HEK293T (cell line): ENCODE measurements around the gene OR2L8.

Experiments
- CTCF ChIA-PET: fragments of 350-600 bp; formaldehyde crosslinking; extraction: SDS; loops from one replicate; lab custom pipeline; 2021; ENCODE audit warnings: antibody characterized with exemption, inconsistent platforms; lab: Yijun Ruan, JAX
- POLR2A ChIA-PET: fragments of 350-600 bp; formaldehyde crosslinking; extraction: SDS; loops from one replicate; lab custom pipeline; 2020; ENCODE audit warnings: antibody characterized with exemption, inconsistent platforms; lab: Yijun Ruan, JAX
- DNase-seq: peaks from one replicate; pipeline ENCODE4 v3.0.0; 2012; ENCODE audit warnings: mixed read lengths; ENCODE audit errors: extremely low spot score
- ARNT ChIP-seq: fragments of 450-650 bp; IDR thresholded peaks from 2 replicates; pipeline ENCODE4 v1.6.1; 2017; ENCODE audit warnings: mild to moderate bottlenecking
- BHLHE40 ChIP-seq: fragments of 450-650 bp; IDR thresholded peaks from 2 replicates; pipeline ENCODE4 v1.6.1; 2016; ENCODE audit warnings: mild to moderate bottlenecking, moderate library complexity, borderline replicate concordance
- CTBP1 ChIP-seq: fragments of 450-650 bp; IDR thresholded peaks from 2 replicates; pipeline ENCODE4 v1.6.1; 2016; ENCODE audit warnings: borderline replicate concordance
- FOXA1 ChIP-seq: fragments of 450-650 bp; IDR thresholded peaks from 2 replicates; pipeline ENCODE4 v1.6.1; 2016; ENCODE audit warnings: mild to moderate bottlenecking
- FOXK2 ChIP-seq: fragments of 450-650 bp; IDR thresholded peaks from 2 replicates; pipeline ENCODE4 v1.6.1; 2016; ENCODE audit warnings: mild to moderate bottlenecking
- HDGF ChIP-seq: fragments of 450-650 bp; IDR thresholded peaks from 2 replicates; pipeline ENCODE4 v1.6.1; 2017; ENCODE audit warnings: antibody characterized with exemption, borderline replicate concordance
- L3MBTL2 ChIP-seq: fragments of 450-650 bp; conservative IDR thresholded peaks from 2 replicates; pipeline ENCODE4 v1.6.1; 2016; ENCODE audit warnings: mild to moderate bottlenecking
- LEF1 ChIP-seq: fragments of 450-650 bp; IDR thresholded peaks from 2 replicates; pipeline ENCODE4 v1.6.1; 2017; ENCODE audit warnings: mild to moderate bottlenecking, borderline replicate concordance
- NFRKB ChIP-seq: fragments of 450-650 bp; IDR thresholded peaks from 2 replicates; pipeline ENCODE4 v1.6.1; 2016; ENCODE audit warnings: mild to moderate bottlenecking, moderate library complexity
- PKNOX1 ChIP-seq: fragments of 450-650 bp; IDR thresholded peaks from 2 replicates; pipeline ENCODE4 v1.6.1; 2016
- SP1 ChIP-seq: fragments of 450-650 bp; IDR thresholded peaks from 2 replicates; pipeline ENCODE4 v1.6.1; 2017
- TARDBP ChIP-seq: fragments of 450-650 bp; IDR thresholded peaks from 2 replicates; pipeline ENCODE4 v1.6.1; 2016
- ZNF384 ChIP-seq: fragments of 450-650 bp; IDR thresholded peaks from 2 replicates; pipeline ENCODE4 v1.6.1; 2016

The OR2L8 gene

GRCh38 chr1:247992986-247993385 lies 44.3 kb downstream of the OR2L8 start:
- POLR2A ChIA-PET, result no interaction called here
- DNase-seq, result no peak

DNA sequence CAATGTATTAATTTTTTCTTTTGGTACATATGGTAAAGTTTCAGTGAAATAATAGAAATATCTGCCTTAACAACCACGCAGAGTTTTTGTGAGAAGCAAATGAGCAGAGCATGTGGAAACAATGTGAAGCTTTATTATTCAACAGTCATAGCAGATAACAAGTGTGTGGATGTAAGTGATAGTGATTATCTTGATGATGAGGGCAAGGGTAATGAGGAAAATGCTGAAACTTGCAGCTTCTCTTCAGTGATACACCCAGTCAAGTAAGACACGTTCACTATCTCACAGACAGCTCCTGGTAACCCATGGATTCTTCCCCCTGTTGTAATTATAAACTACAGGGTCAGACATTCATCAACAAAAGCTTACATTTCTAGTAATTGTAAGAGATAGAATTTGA lies 50.2 kb downstream of the OR2L8 start:
- no peak for TF ChIP-seq LEF1
- no peak for TF ChIP-seq TARDBP
- TF ChIP-seq CTBP1, result no peak
- TF ChIP-seq PKNOX1, result no peak
- no peak for TF ChIP-seq FOXA1
- TF ChIP-seq FOXK2, result no peak
- TF ChIP-seq SP1, result no peak
- TF ChIP-seq ZNF384, result no peak
- TF ChIP-seq HDGF, result no peak
- TF ChIP-seq NFRKB, result no peak
- no peak for TF ChIP-seq BHLHE40
- no peak for TF ChIP-seq L3MBTL2
- TF ChIP-seq ARNT, result no peak
- no peak for DNase-seq
- ChIA-PET POLR2A (no interaction called here), CTCF (no interaction called here)

More at GRCh38 chr1:247992986-247993385, 44.3 kb downstream of the OR2L8 start:
- TF ChIP-seq L3MBTL2 (no peak), NFRKB (no peak), SP1 (no peak), TARDBP (no peak), FOXA1 (no peak), ARNT (no peak)
- CTCF ChIA-PET, result no interaction called here
